K562 (cell line): ENCODE measurements around the gene EVPL. TPM values are rescaled to one million over a fixed set of nuclear protein-coding genes. Genes with fewer than 3 reads are reported as not detected.
A peak's percentile ranks its signal among the peaks of the same experiment; 100 is the strongest.

Experiments
- CEBPZ ChIP-seq: fragments of 150-350 bp; IDR thresholded peaks from 2 replicates; pipeline ENCODE4 v1.6.1; 2014; ENCODE audit warnings: low read depth, mild to moderate bottlenecking, low read length, borderline replicate concordance
- SMARCA4 ChIP-seq: fragments of 450-650 bp; IDR thresholded peaks from 2 replicates; pipeline ENCODE4 v1.6.1; 2016
- ZNF609 ChIP-seq: sonication (generic); formaldehyde crosslinking; IDR thresholded peaks from 2 replicates; pipeline ENCODE4 v1.8.1; 2023; ENCODE audit warnings: missing genetic modification reagents, mild to moderate bottlenecking, borderline replicate concordance
- polyA plus RNA-seq, 8 experiments: library from polyadenylated mRNA; depleted of rRNA in 4 of 8; stranded (reverse) in 5 of 8; unstranded in 3 of 8; fragments of >200 nt; fragmentation: Nextera tagmentation in 2 of 8; fragmentation: Illumina TruSeq in 1 of 8; extraction: Ambion mirVana in 2 of 8; extraction: Trizol in 1 of 8; gene quantifications; 2 replicates each; pipeline versions ENCODE4 v1.2.1 to v1.2.3, GENCODE V29; 2011 to 2014; ENCODE audit warnings: inconsistent platforms in 1 of 8, missing spikeins in 1 of 8
- total RNA-seq, 7 experiments: library from RNA; depleted of rRNA in 6 of 7; stranded (reverse); fragments of >200 nt in 6 of 7; fragmentation: Illumina TruSeq in 2 of 7; extraction: Trizol in 2 of 7; gene quantifications; 2 replicates each; pipeline versions ENCODE4 v1.2.1 to v1.2.3, GENCODE V29; 2011 to 2021; ENCODE audit warnings: low replicate concordance in 1 of 7

The EVPL gene
- total and polyA plus RNA-seq, 9 of the 15 experiments (the other 6 are each of a cell fraction or from before 2014, with no cell fraction given), result 0.08 to 0.18 (median 0.16) TPM; not detected in 5

GRCh38 chr17:75979705-75980187 lies 47.4 kb downstream of the EVPL start (continued):
- no peak for TF ChIP-seq CEBPZ
- TF ChIP-seq ZNF609 (CRISPR knock-in tag), result no peak
- TF ChIP-seq SMARCA4, result peak; percentile 30; the same call in 1 of the 2 replicates
- TF ChIP-seq, all 486 proteins: peak for 35
